ENCODE data around the gene ETS2.

DNA sequence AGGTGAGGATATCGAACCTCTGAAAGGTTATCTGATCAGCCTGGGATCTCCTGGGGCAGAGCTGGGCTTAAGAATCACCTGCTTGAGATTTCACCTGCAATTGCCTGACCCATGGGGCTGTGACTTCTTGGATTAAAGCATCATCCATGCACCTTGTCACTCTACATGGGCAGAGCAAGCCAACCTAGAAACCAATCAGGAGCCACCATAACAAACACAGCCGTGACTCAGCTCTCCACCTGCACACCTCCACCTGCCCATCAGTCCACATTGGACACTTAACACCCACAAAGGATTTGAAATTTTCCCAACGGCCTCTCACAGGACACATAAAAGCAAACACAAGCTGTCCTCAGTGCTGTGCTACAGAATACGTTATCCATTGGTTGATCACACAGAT, 35.1 kb upstream of the ETS2 start:
- TF ChIP-seq NFIC (IDR thresholded peaks at IDR 0.05), result no peak
- TF ChIP-seq MAX (IDR thresholded peaks at IDR 0.05), result no peak
- TF ChIP-seq EP300 (IDR thresholded peaks at IDR 0.05; ENCODE audit: borderline replicate concordance), result no peak
- TF ChIP-seq TAF1 (IDR thresholded peaks at IDR 0.05; ENCODE audit: low read depth), result no peak
- no peak for TF ChIP-seq TCF12 (IDR thresholded peaks at IDR 0.05; ENCODE audit: low read depth)
- TF ChIP-seq CREB1 (IDR thresholded peaks at IDR 0.05; ENCODE audit: low read depth), result no peak
- TF ChIP-seq, protein P1, sequence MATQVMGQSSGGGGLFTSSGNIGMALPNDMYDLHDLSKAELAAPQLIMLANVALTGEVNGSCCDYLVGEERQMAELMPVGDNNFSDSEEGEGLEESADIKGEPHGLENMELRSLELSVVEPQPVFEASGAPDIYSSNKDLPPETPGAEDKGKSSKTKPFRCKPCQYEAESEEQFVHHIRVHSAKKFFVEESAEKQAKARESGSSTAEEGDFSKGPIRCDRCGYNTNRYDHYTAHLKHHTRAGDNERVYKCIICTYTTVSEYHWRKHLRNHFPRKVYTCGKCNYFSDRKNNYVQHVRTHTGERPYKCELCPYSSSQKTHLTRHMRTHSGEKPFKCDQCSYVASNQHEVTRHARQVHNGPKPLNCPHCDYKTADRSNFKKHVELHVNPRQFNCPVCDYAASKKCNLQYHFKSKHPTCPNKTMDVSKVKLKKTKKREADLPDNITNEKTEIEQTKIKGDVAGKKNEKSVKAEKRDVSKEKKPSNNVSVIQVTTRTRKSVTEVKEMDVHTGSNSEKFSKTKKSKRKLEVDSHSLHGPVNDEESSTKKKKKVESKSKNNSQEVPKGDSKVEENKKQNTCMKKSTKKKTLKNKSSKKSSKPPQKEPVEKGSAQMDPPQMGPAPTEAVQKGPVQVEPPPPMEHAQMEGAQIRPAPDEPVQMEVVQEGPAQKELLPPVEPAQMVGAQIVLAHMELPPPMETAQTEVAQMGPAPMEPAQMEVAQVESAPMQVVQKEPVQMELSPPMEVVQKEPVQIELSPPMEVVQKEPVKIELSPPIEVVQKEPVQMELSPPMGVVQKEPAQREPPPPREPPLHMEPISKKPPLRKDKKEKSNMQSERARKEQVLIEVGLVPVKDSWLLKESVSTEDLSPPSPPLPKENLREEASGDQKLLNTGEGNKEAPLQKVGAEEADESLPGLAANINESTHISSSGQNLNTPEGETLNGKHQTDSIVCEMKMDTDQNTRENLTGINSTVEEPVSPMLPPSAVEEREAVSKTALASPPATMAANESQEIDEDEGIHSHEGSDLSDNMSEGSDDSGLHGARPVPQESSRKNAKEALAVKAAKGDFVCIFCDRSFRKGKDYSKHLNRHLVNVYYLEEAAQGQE (IDR thresholded peaks at IDR 0.05; ENCODE audit: low read depth), result no peak
- TF ChIP-seq EGR1 (IDR thresholded peaks at IDR 0.05), result no peak

Data from Ishikawa (cell line).